ENCODE data around the gene ASB16. TPM values are rescaled to one million over a fixed set of nuclear protein-coding genes. Genes with fewer than 3 reads are reported as not detected.

The ASB16 gene
- total and polyA plus RNA-seq, 10 of the 15 experiments (the other 5 are each of a cell fraction or from before 2014, with no cell fraction given) = 0.07 to 1.1 (median 0.44) TPM; not detected in 5

DNA sequence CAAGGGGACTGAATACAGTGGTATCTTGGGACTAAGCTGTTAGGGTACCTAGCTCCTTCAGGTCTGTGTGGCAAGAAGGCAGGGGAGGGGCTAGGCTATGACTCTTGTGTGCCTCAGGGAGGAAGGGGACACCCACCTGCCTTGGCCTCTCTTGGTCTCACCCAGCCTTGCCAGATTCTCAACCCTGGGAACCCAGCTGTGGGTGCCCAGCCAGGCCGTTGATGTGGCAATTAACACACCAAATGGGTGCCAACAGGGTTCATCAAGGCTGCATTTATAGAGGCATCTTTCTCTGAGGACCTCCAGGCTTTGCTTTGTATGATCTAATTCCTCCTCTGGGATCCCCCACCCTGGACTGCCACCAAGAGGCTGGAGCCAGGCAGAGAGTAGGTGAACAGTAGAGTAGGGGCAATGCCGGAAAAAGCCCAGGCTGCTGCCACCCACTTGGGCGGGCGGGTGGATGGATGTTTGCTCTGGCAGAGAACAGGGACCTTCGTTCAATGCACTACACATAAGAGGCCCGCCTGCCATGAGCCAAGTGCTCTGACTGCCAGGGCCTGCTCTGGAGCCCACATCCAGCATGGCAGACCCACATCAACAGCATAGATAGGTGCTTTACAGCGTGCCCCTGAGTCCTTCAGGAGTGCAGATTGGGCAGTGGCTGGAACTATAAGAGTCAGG, 3.2 kb upstream of the ASB16 start:
- no TSS peak for BruUV-seq (replicated peaks)
- intact Hi-C loops (cut with micrococcal nuclease; ENCODE audit: unreplicated experiment) = no loop called here
- no peak for FAIRE-seq

DNA sequence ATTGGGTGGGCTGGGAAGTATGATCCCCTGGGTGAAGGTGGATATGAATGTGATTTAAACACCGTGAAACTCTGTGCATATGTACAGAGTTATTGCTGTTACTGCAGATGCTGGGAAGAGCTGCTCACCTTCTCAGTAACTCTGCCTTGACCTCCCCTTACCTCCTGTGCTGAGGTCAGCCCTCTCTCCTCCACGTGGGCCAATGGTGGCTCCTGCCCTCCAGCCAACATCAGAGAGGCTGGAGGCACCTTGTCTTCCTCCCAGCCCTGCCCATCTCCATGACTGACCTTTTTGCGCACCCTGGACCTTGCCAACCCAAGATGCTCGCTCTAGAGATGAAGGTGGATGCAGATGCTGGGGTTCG, 387 bp upstream of the ASB16 start:
- FAIRE-seq (no peak), ATAC-seq (no peak), DNase-seq (ENCODE audit: low read depth, low spot score) (no peak)
- Histone ChIP-seq H3K36me3 (ENCODE audit: control insufficient read depth in 2 of 2, insufficient read depth in 2 of 2, low read length in 1 of 2) (peaks cover 0 to 4% of the 10 kb centered on the region in 2 experiments; a peak in 1 of 4 replicates), H3K4me2 (ENCODE audit: control insufficient read depth, insufficient read depth) (no peak overlapping the region), H3K27ac (ENCODE audit: control insufficient read depth, insufficient read depth) (no peak overlapping the region), H3K27me3 (replicated peaks in 1 of 2; ENCODE audit: control insufficient read depth in 2 of 2, insufficient read depth in 2 of 2, low read length in 1 of 2) (no peaks in the 10 kb centered on the region), H3K79me2 (ENCODE audit: control insufficient read depth, insufficient read depth, low read length) (no peaks in the 10 kb centered on the region), H3K4me3 (no peak overlapping the region), H4K20me1 (ENCODE audit: control insufficient read depth, insufficient read depth) (no peaks in the 10 kb centered on the region), H3K9me3 (replicated peaks; ENCODE audit: control insufficient read depth, insufficient read depth, low read length) (no peaks in the 10 kb centered on the region), H3K4me1 (ENCODE audit: control insufficient read depth, insufficient read depth, low read length) (peaks cover 5% of the 10 kb centered on the region), H2AFZ (ENCODE audit: control insufficient read depth, low read depth, low read length) (no peak overlapping the region), H3K9ac (ENCODE audit: control insufficient read depth, insufficient read depth, low read length) (no peak overlapping the region)
- in situ Hi-C loops (cut with MboI) (no loop called here), intact Hi-C loops (cut with micrococcal nuclease; ENCODE audit: unreplicated experiment) (no loop called here)
- ChIA-PET SMC1A (ENCODE audit: uncharacterized antibody, unreplicated experiment) (interaction anchor here (0.8 to 1.2 kb wide), 2 partner anchors 18 to 19 kb away, joined by 3 to 6 read pairs; no protein-coding TSS in a partner anchor), CTCF (interaction anchor here (1.8 to 5.2 kb wide), 2 partner anchors 19 to 225 kb away, joined by 4 to 56 read pairs; partner anchors contain the start of gene PPY), POLR2A (interaction anchor here (0.6 kb wide), 1 partner anchor 266 kb away, joined by 7 read pairs; no protein-coding TSS in a partner anchor), RAD21 (ENCODE audit: unreplicated experiment) (interaction anchor here (1.3 kb wide), 1 partner anchor 226 kb away, joined by 4 read pairs; no protein-coding TSS in a partner anchor)
- 70% methylated on average over 5 of the region's 5 CpGs for WGBS (ENCODE audit: insufficient coverage, insufficient replicate concordance, low lambda C conversion rate, missing lambda C conversion rate)
- BruUV-seq (replicated peaks) = no TSS peak
- TF ChIP-seq ESRRA (IDR thresholded peaks at IDR 0.05; ENCODE audit: low read length) (no peak), HDGF (IDR thresholded peaks at IDR 0.05) (no peak)
- TF ChIP-seq, protein P1, sequence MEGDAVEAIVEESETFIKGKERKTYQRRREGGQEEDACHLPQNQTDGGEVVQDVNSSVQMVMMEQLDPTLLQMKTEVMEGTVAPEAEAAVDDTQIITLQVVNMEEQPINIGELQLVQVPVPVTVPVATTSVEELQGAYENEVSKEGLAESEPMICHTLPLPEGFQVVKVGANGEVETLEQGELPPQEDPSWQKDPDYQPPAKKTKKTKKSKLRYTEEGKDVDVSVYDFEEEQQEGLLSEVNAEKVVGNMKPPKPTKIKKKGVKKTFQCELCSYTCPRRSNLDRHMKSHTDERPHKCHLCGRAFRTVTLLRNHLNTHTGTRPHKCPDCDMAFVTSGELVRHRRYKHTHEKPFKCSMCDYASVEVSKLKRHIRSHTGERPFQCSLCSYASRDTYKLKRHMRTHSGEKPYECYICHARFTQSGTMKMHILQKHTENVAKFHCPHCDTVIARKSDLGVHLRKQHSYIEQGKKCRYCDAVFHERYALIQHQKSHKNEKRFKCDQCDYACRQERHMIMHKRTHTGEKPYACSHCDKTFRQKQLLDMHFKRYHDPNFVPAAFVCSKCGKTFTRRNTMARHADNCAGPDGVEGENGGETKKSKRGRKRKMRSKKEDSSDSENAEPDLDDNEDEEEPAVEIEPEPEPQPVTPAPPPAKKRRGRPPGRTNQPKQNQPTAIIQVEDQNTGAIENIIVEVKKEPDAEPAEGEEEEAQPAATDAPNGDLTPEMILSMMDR (IDR thresholded peaks at IDR 0.05 in 2 of 3, conservative IDR thresholded peaks at IDR 0.05 in 1 of 3; ENCODE audit: control insufficient read depth in 2 of 3, extremely low read depth in 1 of 3, insufficient read depth in 1 of 3, low read depth in 3 of 3, low read length in 3 of 3) = no peak
- TF ChIP-seq, protein P2, sequence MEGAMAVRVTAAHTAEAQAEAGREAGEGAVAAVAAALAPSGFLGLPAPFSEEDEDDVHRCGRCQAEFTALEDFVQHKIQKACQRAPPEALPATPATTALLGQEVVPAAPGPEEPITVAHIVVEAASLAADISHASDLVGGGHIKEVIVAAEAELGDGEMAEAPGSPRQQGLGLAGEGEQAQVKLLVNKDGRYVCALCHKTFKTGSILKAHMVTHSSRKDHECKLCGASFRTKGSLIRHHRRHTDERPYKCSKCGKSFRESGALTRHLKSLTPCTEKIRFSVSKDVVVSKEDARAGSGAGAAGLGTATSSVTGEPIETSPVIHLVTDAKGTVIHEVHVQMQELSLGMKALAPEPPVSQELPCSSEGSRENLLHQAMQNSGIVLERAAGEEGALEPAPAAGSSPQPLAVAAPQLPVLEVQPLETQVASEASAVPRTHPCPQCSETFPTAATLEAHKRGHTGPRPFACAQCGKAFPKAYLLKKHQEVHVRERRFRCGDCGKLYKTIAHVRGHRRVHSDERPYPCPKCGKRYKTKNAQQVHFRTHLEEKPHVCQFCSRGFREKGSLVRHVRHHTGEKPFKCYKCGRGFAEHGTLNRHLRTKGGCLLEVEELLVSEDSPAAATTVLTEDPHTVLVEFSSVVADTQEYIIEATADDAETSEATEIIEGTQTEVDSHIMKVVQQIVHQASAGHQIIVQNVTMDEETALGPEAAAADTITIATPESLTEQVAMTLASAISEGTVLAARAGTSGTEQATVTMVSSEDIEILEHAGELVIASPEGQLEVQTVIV (IDR thresholded peaks at IDR 0.05; ENCODE audit: borderline replicate concordance, partially characterized antibody) = no peak
- TF ChIP-seq, protein P3, sequence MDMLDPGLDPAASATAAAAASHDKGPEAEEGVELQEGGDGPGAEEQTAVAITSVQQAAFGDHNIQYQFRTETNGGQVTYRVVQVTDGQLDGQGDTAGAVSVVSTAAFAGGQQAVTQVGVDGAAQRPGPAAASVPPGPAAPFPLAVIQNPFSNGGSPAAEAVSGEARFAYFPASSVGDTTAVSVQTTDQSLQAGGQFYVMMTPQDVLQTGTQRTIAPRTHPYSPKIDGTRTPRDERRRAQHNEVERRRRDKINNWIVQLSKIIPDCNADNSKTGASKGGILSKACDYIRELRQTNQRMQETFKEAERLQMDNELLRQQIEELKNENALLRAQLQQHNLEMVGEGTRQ (IDR thresholded peaks at IDR 0.05; ENCODE audit: borderline replicate concordance, low read depth, low read length) = no peak
- TF ChIP-seq, protein P4, sequence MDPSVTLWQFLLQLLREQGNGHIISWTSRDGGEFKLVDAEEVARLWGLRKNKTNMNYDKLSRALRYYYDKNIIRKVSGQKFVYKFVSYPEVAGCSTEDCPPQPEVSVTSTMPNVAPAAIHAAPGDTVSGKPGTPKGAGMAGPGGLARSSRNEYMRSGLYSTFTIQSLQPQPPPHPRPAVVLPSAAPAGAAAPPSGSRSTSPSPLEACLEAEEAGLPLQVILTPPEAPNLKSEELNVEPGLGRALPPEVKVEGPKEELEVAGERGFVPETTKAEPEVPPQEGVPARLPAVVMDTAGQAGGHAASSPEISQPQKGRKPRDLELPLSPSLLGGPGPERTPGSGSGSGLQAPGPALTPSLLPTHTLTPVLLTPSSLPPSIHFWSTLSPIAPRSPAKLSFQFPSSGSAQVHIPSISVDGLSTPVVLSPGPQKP (IDR thresholded peaks at IDR 0.05; ENCODE audit: low read depth, low read length) = no peak

More for the DNA sequence above, 3.2 kb upstream of the ASB16 start:
- ChIA-PET POLR2A (no interaction called here), CTCF (interaction anchor here (0.8 to 5.2 kb wide), 20 partner anchors 11 to 257 kb away, joined by 3 to 56 read pairs (median 8); partner anchors contain the start of genes PPY and TMUB2), RAD21 (ENCODE audit: unreplicated experiment) (interaction anchor here (0.8 to 1.9 kb wide), 10 partner anchors 19 to 257 kb away, joined by 4 to 28 read pairs (median 6); partner anchors contain the start of genes HDAC5 and TMUB2), SMC1A (ENCODE audit: uncharacterized antibody, unreplicated experiment) (interaction anchor here (1.0 to 2.3 kb wide), 9 partner anchors 11 to 257 kb away, joined by 3 to 19 read pairs (median 5); partner anchors contain the start of gene PPY)
- in situ Hi-C loops (cut with MboI) = loop anchor here (5.0 kb wide), 1 partner anchor 225 kb away; the partner anchor contains the start of gene PPY
- Histone ChIP-seq H3K27me3 (replicated peaks in 1 of 2; ENCODE audit: control insufficient read depth in 2 of 2, insufficient read depth in 2 of 2, low read length in 1 of 2) (no peaks in the 10 kb centered on the region), H3K9ac (ENCODE audit: control insufficient read depth, insufficient read depth, low read length) (no peak overlapping the region), H3K4me3 (no peak overlapping the region), H4K20me1 (ENCODE audit: control insufficient read depth, insufficient read depth) (no peaks in the 10 kb centered on the region), H2AFZ (ENCODE audit: control insufficient read depth, low read depth, low read length) (no peak overlapping the region), H3K4me2 (ENCODE audit: control insufficient read depth, insufficient read depth) (no peak overlapping the region), H3K27ac (ENCODE audit: control insufficient read depth, insufficient read depth) (no peak overlapping the region), H3K79me2 (ENCODE audit: control insufficient read depth, insufficient read depth, low read length) (no peaks in the 10 kb centered on the region), H3K9me3 (replicated peaks; ENCODE audit: control insufficient read depth, insufficient read depth, low read length) (no peaks in the 10 kb centered on the region), H3K36me3 (ENCODE audit: control insufficient read depth in 2 of 2, insufficient read depth in 2 of 2, low read length in 1 of 2) (no peaks in the 10 kb centered on the region), H3K4me1 (ENCODE audit: control insufficient read depth, insufficient read depth, low read length) (peaks cover 5% of the 10 kb centered on the region)
- no peak for ATAC-seq
- TF ChIP-seq SMAD1 (IDR thresholded peaks at IDR 0.05; ENCODE audit: low read depth, partially characterized antibody) = no peak
- no peak for DNase-seq (ENCODE audit: low read depth, low spot score)
- 58% methylated on average over 7 of the region's 7 CpGs for WGBS (ENCODE audit: insufficient coverage, insufficient replicate concordance, low lambda C conversion rate, missing lambda C conversion rate)
